WTC11 (cell line): Measurements from ENCODE around the gene SPTBN4.

Experiments
- AR ChIP-seq: fragments of 250-450 bp; sonication (Bioruptor Pico); IDR thresholded peaks from 2 replicates; pipeline ENCODE4 v1.9.0; 2021; ENCODE audit warnings: mild to moderate bottlenecking
- CBFB ChIP-seq: sonication (generic); formaldehyde crosslinking; IDR thresholded peaks from 2 replicates; pipeline ENCODE4 v1.8.1; 2022; ENCODE audit warnings: mild to moderate bottlenecking, low read depth, missing genetic modification reagents
- CREB1 ChIP-seq: sonication (generic); formaldehyde crosslinking; IDR thresholded peaks from 2 replicates; pipeline ENCODE4 v1.8.0; 2023; ENCODE audit warnings: mild to moderate bottlenecking, missing genetic modification reagents
- CTCF ChIP-seq: fragments of 200-600 bp; IDR thresholded peaks from 2 replicates; pipeline ENCODE4 v1.8.0; 2022; ENCODE audit warnings: antibody characterized with exemption
- E2F1 ChIP-seq: sonication (generic); formaldehyde crosslinking; IDR thresholded peaks from 2 replicates; pipeline ENCODE4 v1.8.0; 2022; ENCODE audit warnings: mild to moderate bottlenecking, missing genetic modification reagents
- EMX1 ChIP-seq: fragments of 250-450 bp; sonication (Bioruptor Pico); IDR thresholded peaks from 2 replicates; pipeline ENCODE4 v1.8.0; 2021; ENCODE audit warnings: mild to moderate bottlenecking
- JUN ChIP-seq: sonication (generic); formaldehyde crosslinking; IDR thresholded peaks from 2 replicates; pipeline ENCODE4 v1.8.0; 2023; ENCODE audit warnings: mild to moderate bottlenecking, missing genetic modification reagents
- MAX ChIP-seq: sonication (generic); formaldehyde crosslinking; IDR thresholded peaks from 2 replicates; pipeline ENCODE4 v1.8.0; 2022; ENCODE audit warnings: mild to moderate bottlenecking, missing genetic modification reagents
- MLX ChIP-seq: sonication (generic); formaldehyde crosslinking; IDR thresholded peaks from 2 replicates; pipeline ENCODE4 v1.8.1; 2023; ENCODE audit warnings: mild to moderate bottlenecking, missing genetic modification reagents, moderate library complexity
- NFE2L1 ChIP-seq: sonication (generic); formaldehyde crosslinking; IDR thresholded peaks from 2 replicates; pipeline ENCODE4 v1.8.1; 2023; ENCODE audit warnings: missing genetic modification reagents
- NR1H2 ChIP-seq: sonication (generic); formaldehyde crosslinking; IDR thresholded peaks from 2 replicates; pipeline ENCODE4 v1.9.0; 2021; ENCODE audit warnings: mild to moderate bottlenecking, moderate library complexity, missing genetic modification reagents
- TEAD4 ChIP-seq: sonication (generic); formaldehyde crosslinking; IDR thresholded peaks from 2 replicates; pipeline ENCODE4 v1.8.0; 2022; ENCODE audit warnings: mild to moderate bottlenecking, missing genetic modification reagents
- ZNF281 ChIP-seq: sonication (generic); formaldehyde crosslinking; IDR thresholded peaks from 2 replicates; pipeline ENCODE4 v1.8.0; 2023; ENCODE audit warnings: mild to moderate bottlenecking, missing genetic modification reagents

- TF ChIP-seq CTCF, result no peak
- no peak for TF ChIP-seq TEAD4 (CRISPR knock-in tag)
- TF ChIP-seq AR (CRISPR knock-in tag), result no peak
- no peak for TF ChIP-seq E2F1 (CRISPR knock-in tag)
- TF ChIP-seq MLX, result no peak
- TF ChIP-seq MAX (CRISPR knock-in tag), result no peak
- TF ChIP-seq NR1H2 (CRISPR knock-in tag), result no peak
- TF ChIP-seq ZNF281 (CRISPR knock-in tag), result no peak
- TF ChIP-seq JUN (CRISPR knock-in tag), result no peak
- TF ChIP-seq NFE2L1 (CRISPR knock-in tag), result no peak
- no peak for TF ChIP-seq EMX1 (CRISPR knock-in tag)
- no peak for TF ChIP-seq CBFB (CRISPR knock-in tag)
- no peak for TF ChIP-seq CREB1
These were observed 47.0 kb upstream of the SPTBN4 start for GRCh38 chr19:40419780-40420179.
